Hematopoietic multipotent progenitor cell treated with erythropoietin and hydrocortisone succinate and interleukin-3 and kit ligand, for 4 days (in vitro differentiated cells): ENCODE data around the gene FAF1.

Experiments used
- DNase-seq: peaks from one replicate; pipeline ENCODE4 v3.0.0-alpha.2; 2015

Gene FAF1

DNA sequence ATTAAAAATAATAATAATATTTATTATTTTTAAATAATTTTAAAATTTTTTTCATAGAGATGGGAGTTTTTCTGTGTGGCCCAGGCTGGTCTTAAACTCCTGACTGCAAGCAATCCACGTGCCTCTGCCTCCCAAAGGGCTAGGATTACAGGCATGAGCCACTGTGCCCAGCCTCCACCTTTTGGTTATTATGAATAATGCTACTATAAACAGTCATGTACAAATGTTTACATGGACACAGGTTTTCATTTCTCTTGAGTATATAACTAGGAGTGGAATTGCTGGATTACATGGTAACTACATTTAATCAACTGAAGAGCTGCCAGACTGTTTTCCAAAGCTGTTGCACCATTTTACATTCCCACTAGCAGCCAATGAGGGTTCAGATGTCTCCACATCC is 433.6 kb downstream of the FAF1 start:
- DNase-seq: no peak

DNA sequence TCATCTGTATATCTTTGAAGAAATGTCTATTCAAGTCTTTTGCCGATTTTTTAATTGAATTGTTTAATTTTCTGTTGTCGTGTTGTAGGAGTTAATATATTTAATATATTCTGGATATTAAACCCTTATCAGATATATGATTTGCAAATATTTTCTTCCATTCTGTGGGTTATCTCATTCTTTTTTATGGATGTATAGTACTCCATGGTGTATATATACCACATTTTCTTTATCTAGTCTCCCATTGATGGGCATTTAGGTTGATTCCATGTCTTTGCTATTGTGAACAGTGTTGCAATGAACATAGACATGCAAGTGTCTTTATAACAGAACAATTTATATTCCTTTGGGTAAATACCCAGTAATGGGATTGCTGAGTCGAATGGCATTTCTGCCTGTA is 436.5 kb downstream of the FAF1 start:
- no peak for DNase-seq

DNA sequence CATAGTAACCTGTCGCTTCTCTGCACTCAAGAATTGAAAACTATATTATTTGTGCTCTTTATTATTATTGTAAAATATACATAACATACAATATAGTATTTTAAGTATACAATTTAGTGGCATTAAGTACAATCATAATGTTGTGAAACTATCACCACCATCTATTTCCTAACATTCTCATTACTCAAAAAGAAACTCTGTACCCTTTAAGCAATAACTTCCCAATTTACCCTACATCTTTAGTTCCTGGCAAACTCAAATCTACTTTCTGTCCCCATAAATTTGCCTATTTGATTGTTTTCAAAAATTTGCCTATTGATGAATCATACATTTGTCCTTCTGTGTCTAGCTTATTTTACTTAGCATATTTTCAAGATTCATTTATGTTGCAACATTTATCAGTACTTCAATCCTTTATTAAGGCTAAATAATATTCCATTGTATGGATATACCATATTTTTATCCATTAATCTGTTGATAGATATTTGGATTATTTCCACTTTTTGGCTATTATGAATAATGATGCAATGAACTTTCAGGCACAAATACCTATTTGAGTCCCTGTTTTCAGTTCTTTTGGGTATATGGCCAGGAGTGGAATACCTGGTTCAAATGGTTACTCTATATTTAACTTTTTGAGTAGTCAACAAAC is 437.2 kb downstream of the FAF1 start:
- DNase-seq: no peak

DNA sequence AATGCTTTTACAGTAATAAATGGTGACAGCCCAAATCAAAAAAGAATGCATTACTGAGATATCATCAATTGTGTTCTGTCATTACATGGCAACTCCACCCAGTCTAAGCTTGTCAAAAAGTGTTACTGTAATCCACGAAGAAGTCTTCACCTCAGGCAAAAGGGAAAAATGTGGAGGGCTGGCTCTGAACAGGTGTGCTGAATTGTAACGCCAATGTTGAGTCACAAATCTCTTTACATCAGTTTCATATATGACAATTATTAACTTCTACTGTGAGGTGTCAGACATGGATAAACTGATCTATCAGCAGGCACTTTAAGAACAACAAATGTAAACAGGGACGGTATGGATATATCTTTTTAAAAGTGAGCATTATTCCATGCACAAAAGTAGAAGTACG is 438.4 kb downstream of the FAF1 start:
- no peak for DNase-seq

DNA sequence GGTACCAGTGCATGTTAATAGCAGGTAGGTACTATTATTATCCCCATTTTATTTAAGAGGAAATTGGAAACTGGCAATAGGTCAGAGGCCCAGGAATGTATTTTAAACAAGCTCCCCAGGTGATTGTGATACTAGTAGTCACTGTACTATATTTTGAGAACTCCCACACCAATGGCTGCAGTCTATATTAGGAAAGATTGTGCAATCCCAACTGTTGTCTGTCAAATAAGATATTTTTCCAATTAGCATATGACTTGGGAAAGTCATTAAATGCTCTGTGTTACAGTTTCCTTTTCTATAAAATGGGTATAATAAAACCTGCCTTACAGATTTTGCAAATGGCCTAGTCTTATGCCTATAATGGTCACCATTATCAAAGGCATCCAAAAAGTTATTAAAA is 442.6 kb downstream of the FAF1 start:
- no peak for DNase-seq

DNA sequence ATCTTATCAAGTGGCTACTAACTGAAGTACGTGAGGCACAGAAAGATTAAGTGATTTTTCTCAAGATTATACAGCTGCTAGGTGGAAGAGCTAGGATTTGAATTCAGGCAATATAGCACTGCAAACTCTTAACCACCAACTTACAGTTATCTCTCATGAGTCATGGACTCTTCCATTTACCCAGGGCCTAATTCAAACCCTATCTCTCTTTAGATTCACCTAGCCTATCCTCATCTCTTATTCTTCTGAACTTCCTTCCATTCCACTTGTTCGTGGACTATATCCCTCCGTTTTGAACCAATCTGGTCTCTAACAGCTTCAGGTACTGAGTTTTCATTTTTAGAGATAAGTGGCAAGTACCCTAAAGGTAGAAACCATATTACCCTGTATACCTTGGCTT is 444.0 kb downstream of the FAF1 start:
- DNase-seq: peak; percentile 32

DNA sequence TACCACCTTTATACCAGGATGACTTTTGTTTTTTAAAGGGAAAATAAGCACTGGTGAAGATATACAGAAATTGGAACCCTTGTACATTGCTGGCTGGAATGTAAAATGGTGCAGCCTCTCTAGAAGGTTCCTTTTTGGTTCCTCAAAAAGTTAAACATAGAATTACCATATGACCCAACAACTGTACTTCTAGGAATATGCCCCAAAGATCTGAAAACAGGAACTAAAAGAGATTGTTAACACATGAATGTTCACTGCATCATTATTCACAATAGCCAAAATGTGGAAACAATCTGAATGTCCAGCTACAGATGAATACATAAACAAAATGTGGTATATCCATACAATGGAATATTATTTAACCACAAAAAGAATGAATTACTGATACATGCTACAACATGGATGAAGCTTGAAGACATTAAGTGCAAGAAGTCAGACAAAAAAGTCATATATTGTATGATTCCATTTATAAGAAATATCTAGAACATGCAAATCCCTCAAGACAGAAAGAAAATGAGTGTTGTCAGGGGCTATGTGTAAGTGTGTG is 452.0 kb downstream of the FAF1 start:
- DNase-seq: peak; percentile 44

DNA sequence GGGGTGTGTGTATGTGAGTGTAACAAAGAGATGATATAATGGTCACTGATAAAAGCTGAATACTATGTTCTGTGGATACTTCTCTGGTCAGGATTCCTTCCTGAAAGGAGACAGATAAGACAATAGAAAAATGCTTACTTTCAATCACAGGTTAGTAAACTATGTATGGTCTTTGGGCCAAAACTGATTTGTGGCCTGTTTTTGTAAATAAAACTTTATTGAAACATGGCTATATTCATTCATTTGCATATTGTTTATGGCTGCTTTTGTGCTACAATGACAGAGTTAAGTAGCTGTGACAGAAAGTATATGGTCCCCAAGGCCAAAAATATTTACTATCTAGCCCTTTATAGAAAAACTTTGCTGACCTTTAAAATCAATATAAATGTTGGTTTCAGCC is 454.6 kb downstream of the FAF1 start:
- no peak for DNase-seq

DNA sequence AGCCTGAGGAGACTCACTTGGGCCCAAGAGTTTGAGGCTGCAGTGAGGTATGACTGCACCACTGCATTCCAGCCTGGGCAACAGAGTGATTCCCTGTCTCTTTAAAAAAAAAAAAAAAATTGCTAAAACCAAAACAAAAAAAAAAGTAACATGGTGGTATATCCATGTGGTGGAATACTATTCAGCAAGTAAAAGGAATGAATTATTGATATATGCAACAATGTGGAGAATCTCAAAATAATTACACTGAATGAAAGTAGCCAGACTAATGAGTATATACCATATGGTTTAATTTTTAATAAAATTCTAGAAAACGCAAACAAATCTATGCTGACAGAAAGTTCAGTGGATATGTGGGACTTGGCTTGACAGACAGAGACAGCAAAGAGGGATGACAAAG is 456.6 kb downstream of the FAF1 start:
- DNase-seq: no peak

DNA sequence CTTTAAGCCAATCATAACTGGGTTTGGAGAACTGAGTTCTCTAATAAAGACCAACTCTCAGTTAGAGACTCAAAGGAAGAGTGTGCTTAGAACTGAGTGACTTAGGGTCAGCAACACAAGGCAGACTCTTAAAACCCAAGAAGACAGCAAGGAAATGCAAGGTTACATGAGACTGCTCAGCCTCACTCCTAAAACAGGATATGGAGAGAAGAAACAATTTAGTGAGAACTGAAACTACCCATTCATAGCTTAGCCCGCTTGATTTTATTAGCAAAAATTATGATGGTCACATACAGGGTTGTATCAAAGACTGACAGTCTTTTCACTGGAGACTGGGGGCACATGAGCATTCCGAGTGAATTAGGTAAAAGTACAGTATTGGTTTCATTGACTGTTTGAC is 457.9 kb downstream of the FAF1 start:
- DNase-seq: no peak

DNA sequence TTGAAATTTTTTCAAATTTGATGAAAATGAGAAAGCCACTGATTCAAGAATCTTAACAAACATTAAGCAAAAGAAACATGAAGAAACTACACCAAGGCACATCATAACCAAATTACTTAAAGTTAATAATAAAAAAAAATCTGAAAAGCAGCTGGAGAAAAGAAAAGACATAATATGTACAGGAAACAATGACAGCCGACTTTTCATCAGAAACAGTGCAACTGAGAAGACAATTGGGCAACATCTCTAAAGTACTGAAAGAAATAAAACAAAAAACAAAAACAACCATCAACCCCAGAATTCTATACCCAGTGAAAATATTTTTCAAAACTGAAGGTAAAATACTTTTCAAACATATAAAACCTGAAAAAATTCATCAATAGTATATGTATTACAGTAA is 463.1 kb downstream of the FAF1 start:
- peak; percentile 23 for DNase-seq

DNA sequence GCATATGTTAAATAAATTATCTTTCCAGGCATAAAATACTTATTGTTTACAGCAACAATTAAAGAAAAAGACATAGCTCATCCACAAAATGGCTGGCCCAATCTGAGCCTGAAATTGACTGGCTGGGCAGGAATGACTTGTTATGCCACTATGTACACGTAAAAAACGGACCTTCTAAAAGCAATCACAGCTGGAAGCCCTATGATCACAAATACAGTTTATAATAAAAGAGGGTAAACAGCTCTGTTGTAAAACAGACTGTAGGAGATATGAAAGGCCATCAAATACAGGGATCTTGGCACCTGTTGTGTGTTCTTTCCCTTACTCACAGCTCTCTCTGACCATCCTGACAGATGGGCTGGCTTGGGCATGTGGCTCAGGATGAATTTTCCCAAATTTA is 466.4 kb downstream of the FAF1 start:
- DNase-seq: no peak

DNA sequence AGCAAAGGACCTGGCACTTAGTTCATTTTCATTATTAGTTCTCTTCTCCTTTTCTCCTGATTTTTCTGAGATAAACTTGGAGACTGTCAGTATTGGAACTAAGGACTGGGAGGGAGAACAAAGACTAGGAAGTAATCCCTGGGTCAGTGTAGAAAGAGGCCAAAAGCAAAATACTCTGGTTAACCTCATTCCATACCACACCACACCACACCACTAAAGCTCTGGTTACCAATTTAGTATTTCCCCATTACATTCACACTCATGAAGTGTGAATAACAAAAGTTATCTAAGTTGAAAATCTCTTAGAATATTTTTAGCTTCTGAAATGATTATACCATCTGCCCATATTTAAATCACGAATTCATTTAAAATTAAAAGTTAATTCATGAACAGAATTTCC is 467.9 kb downstream of the FAF1 start:
- DNase-seq: no peak

DNA sequence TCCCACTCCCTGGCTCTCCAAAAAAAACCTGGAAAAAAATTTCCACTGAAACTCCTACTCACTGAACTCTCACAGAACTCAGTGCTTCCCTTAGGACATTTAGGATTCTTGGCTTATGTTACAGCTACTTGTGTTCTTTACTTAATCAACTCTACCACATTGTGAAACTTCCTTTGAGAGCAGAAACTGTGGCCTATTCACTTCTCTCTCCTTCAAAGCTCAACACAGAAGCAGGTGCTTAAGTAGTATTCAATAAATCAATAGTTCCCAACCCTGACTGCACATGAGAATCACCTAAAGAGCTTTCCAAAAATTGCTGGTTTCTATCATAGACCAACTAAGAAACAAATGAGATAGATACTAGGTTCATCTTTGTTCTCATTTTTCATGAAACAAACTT is 468.9 kb downstream of the FAF1 start:
- peak; percentile 6 for DNase-seq

DNA sequence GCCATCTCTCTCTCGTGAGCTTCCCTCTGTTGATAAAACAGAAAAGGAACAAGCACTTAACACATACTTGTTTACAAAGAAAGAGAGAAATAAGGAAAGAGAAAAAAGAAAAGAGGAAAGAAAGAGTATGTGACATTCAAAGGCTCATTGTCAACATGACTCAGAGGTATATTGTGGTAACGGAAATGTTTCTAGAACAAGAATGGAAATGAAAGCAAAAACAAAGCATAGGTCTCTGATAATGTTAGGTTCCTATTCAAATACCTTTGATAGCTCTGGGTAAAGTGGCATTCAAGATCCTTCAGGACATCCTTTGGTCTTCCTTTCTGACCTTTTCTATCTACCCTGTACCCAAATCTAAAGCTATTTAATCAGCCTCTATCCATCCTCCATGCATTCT is 469.4 kb downstream of the FAF1 start:
- no peak for DNase-seq

DNA sequence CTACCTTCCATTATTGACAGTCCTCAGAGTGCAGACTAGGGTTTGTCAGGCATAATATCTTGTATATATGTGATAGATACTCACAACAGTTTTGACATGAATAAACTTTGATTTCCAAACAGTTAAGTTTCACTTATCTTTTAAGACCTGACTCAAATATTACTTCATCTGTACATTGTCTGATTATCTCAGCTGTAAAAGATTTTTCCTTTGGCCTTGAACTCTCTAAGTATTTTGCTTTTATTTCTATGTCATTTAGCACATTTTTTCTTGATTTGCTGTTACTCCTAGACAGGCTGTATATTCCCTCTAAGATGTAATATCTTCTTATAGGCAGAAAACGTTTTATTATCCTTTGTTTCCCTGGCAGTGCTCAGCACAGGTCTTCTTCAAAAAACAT is 471.2 kb downstream of the FAF1 start:
- DNase-seq: no peak

DNA sequence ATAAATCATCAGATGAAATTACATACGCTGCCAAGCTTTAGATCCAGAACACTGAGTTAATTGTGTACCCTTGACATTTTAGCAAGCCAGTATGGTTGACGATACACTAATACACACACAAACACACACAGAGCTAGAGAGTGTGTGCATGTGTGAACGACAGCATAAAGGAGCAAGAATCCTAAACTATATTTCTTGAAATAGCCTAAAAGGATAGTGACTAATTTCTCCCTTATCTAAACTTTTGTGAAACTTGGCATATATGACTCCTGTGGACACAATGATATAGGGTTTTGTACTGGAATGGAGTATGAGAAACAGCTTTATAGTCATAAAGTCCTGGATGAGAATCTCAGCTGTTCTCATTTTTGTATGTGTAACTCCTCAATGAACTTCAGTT is 471.7 kb downstream of the FAF1 start:
- DNase-seq: no peak

DNA sequence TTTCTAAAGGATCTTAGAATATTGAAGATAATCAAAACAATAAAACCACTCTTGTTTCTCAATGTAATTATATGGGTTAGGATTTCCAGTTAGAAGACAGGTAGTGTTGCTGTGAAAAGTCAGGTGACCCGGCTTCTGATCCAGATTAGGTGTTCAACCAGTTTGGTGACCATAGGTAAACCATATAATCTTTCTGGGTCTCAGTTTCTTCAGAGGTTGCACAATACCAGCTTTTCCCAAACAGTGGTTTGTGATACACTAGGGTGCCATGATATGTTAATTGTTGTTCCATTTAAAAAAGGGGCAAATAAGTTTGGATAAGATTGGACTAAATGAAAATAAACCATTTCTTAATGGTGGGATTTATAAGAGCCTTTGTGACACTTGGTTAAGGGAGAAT is 472.3 kb downstream of the FAF1 start:
- DNase-seq: no peak

DNA sequence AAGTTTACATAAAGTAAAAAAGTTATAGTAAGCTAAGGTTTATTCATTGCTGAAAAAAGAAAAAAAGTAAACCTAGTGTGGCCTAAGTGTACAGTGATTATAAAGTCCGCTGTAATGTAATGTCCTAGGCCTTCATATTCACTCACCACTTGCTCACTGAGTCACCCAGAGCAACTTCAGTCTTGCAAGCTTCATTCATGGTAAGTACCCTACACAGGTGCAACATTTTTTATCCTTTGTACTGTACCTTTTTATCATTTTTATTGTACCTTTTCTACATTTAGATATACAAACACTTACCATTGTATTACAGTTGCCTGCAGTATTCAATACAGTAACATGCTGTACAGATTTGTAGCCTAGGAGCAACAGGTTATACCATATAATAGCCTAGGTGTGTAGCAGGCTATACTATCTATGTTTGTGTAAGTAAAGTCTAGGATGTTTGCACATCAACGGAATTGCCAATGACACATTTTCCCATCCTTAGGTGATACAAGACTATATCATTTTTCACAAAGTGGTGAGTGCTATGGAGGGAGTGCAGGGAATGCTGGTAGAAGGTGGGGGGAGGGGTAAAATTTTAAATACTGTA is 478.8 kb downstream of the FAF1 start:
- no peak for DNase-seq

DNA sequence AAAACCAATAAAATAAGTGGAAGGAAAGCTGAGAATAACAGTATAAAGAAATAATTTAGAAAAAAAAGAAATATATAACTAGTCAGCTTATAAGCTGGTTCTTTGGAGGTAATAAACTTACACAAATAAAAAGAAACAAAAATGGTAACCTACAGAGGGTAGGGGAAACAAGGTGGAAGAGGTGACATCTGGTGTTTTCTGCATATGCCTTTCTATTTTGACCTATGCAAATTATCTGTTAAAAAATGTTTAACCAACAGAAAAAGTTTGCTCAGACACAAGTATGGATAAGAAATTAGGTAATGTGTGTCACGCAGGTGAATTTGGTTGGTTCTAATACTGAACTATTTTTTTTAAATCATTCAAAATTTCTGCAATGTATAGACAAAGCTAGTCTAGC is 483.3 kb downstream of the FAF1 start:
- no peak for DNase-seq

DNA sequence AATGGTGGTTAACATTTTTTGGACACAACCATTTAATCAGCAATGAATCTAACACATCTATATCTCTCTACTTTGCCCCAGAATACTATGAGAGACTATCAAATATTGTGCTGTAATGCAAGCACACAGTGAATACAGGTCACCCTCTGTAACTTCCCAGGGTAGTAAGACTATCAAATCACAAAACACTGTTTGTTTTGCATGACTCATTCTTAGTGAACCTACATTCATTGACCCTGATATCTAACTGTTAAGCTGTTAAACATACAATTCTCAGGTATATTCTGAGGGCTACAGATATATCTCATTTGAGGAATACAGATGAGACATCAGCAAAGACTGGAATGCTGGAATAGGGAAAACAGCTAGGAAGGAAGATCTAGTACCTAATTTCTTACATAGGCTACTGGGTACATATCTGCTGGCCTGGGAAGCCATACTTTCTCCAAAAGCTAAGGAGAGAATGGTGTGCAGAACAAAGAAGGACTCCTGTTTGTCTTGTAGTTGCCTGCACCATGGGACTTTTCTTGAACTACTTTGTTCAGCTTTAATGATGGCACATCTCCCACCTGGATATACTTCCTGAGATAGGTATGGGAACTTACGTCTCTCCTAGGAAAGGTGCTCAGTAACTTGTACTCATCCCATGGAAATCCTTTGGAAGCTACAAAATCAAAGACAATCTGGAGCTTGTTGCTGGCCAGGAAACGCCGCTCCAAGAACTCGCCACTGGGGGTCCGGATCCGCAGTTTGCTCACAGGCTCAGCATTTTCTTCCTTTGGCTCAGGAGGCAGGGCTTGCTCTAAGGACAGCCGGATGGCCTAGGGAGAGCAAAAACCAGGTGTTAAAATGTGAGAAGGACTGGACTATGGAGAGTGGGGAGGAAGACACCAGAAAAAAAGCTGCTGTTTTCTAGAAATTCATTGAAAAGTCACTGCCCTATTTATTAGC is 484.9 kb downstream of the FAF1 start:
- no peak for DNase-seq

DNA sequence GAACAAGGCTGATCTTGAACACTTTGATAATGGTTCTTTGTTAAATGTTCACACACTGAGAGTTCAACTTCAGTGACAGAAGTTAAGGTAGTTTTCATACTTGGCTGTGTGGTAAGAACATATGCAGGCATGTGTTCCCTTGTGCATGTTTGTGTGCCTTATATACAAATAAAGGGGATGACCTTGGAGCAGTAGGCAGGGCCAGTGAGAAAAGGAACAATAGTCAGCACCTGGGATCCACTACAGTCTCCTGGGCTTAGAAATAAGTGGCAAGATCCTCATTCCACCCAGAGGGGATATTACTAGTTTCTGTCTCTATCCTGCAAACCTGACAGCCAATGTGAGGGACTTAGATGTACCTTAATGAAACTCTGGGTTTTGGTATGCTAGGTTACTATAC is 486.6 kb downstream of the FAF1 start:
- DNase-seq: no peak

DNA sequence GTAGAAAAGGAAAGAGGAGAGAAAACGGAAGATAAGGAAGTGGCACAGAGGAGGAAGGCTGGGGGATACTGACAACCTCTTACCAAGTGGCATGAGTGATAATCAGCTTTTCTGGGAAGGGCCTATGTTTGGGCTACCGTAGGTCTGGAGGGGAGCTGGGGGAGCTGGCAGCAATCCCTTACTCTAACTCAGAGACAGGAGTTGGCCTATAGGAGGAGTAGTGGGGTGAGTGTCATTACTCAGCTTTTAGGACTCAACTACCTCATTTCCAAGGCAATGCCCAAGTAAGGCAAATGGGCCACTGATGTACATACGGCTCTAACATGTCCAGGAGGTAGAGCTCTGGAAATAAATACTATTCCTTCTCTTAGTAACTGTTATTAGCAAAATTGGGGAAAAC is 488.1 kb downstream of the FAF1 start:
- DNase-seq: peak; percentile 15

DNA sequence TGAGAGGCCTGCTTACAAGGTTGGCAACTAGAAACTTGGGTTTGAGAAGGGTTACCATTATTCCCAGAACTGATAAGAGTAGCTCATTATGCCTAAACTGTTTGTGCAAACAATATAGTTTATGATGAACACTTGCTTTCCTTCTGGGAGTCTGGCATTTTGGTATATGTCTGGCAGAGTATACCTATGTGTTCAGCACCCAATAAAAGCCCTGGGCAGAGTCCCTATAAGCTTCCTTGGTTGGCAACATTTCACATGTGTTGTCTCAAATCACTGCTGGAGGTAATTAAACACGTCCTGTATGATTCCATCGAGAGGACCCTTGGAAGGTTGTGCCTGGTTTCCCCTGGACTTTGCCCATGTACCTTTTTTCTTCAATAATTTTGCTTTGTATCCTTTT is 497.1 kb downstream of the FAF1 start:
- no peak for DNase-seq
